Melanocyte of skin (primary cell): ENCODE data around the gene ASCL5. TPM values are rescaled to one million over a fixed set of nuclear protein-coding genes. Genes with fewer than 3 reads are reported as not detected.

Experiments used
- total RNA-seq, 2 donors: library from RNA; depleted of rRNA; stranded (reverse); fragments of >200 nt; gene quantifications; 2 replicates each; pipeline ENCODE4 v1.2.3, GENCODE V29; 2012

The ASCL5 gene, protein sequence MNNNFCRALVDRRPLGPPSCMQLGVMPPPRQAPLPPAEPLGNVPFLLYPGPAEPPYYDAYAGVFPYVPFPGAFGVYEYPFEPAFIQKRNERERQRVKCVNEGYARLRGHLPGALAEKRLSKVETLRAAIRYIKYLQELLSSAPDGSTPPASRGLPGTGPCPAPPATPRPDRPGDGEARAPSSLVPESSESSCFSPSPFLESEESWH
- total RNA-seq, result not detected

GRCh38 chr1:201126832-201127754 is at the start of gene ASCL5:
TSS of gene ASCL5 (minus strand) at chr1:201127184. CDS start at chr1:201115372, 11,812 bp downstream.

GRCh38 chr1:201154389-201155165 is 27.6 kb upstream of the ASCL5 start, which contains the start of gene TMEM9:
TSS of gene TMEM9 (minus strand) at chr1:201154474. CDS start at chr1:201153923, 551 bp downstream.

DNA sequence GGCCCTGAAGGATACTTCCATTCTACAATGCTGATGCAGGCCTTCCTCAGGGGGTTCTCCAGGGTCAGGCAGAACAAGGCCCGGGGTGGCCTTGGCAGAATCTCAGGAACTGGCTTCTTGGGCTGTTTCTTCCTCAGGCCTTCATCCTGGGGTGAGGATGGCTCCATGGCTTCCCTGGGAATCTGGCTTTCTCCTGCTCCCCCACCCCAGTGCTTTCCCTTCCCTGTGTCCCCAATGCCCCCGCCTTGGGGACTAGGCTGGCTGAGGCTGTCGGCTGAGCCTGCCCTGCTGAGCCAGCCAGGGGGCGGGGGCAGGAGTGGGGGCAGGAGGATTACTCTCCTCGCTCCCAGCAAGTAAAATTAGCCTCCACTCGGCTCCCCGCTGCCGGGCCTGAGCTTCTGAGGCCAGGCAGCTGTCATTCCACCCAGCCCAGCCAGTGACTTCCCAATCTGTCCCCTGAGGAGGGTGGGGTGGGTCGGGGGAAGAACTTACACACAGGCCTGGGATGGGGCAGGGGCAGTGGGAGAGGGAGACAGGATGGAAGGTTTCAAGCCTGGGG is 14.7 kb downstream of the ASCL5 start, which contains the start of gene CACNA1S:
TSS of gene CACNA1S (minus strand) at position 254 of the 559 bp plus-strand sequence. CDS start at position 167, 87 bp downstream.

Other genes starting within 250 kb of the ASCL5 start
- under 1 TPM; under 0.01 to 0.33 TPM for gene INAVA, start 232.3 kb downstream of the ASCL5 start, total RNA-seq
- gene KIF21B, start 103.5 kb downstream of the ASCL5 start, total RNA-seq, result under 1 TPM; under 0.01 to 0.33 TPM
- gene CACNA1S, start 14.8 kb downstream of the ASCL5 start, total RNA-seq, result not detected
- gene TMEM9, start 27.3 kb upstream of the ASCL5 start, total RNA-seq, result 10 to 100 TPM; 43.7 to 49.0 TPM
- gene IGFN1, start 63.6 kb upstream of the ASCL5 start, total RNA-seq, result not detected
- gene PKP1, start 156.3 kb upstream of the ASCL5 start, total RNA-seq, result 1 to 10 TPM in 1 of 2 donors, under 1 TPM in 1; 1.00 to 1.0 TPM